ENCODE data around the gene HERPUD1.

- TF ChIP-seq, protein P1, sequence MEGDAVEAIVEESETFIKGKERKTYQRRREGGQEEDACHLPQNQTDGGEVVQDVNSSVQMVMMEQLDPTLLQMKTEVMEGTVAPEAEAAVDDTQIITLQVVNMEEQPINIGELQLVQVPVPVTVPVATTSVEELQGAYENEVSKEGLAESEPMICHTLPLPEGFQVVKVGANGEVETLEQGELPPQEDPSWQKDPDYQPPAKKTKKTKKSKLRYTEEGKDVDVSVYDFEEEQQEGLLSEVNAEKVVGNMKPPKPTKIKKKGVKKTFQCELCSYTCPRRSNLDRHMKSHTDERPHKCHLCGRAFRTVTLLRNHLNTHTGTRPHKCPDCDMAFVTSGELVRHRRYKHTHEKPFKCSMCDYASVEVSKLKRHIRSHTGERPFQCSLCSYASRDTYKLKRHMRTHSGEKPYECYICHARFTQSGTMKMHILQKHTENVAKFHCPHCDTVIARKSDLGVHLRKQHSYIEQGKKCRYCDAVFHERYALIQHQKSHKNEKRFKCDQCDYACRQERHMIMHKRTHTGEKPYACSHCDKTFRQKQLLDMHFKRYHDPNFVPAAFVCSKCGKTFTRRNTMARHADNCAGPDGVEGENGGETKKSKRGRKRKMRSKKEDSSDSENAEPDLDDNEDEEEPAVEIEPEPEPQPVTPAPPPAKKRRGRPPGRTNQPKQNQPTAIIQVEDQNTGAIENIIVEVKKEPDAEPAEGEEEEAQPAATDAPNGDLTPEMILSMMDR (IDR thresholded peaks at IDR 0.05; ENCODE audit: low read depth, low read length, poor library complexity, severe bottlenecking), result no peak
- no peak for TF ChIP-seq EZH2phosphoT487 (IDR thresholded peaks at IDR 0.05; ENCODE audit: borderline replicate concordance, low read length)
Observed at GRCh38 chr16:56946767-56947603, 15.0 kb downstream of the HERPUD1 start.

Measured in DOHH2 (cell line).